Lung microvascular endothelial cell (primary cell): Measurements from ENCODE around the gene FAM200A. TPM values are rescaled to one million over a fixed set of nuclear protein-coding genes. Genes with fewer than 3 reads are reported as not detected.
"Not testable (repeated sequence)": the region's sequence is repeated elsewhere in the genome, so short reads cannot be mapped to it uniquely, and the experiment has no call there.

ENCODE experiments used
- DNase-seq, 2 donors: peaks; one replicate each; pipeline versions ENCODE4 v3.0.0 to v3.0.0-alpha.2; 2010; ENCODE audit warnings: low read depth in 2 of 2
- total RNA-seq: library from RNA; depleted of rRNA; stranded (reverse); fragments of >200 nt; gene quantifications from 2 replicates; pipeline ENCODE4 v1.2.1, GENCODE V29; 2014

The FAM200A gene
- total RNA-seq, 1 donor from 2014 or later: 3.8 TPM

DNA sequence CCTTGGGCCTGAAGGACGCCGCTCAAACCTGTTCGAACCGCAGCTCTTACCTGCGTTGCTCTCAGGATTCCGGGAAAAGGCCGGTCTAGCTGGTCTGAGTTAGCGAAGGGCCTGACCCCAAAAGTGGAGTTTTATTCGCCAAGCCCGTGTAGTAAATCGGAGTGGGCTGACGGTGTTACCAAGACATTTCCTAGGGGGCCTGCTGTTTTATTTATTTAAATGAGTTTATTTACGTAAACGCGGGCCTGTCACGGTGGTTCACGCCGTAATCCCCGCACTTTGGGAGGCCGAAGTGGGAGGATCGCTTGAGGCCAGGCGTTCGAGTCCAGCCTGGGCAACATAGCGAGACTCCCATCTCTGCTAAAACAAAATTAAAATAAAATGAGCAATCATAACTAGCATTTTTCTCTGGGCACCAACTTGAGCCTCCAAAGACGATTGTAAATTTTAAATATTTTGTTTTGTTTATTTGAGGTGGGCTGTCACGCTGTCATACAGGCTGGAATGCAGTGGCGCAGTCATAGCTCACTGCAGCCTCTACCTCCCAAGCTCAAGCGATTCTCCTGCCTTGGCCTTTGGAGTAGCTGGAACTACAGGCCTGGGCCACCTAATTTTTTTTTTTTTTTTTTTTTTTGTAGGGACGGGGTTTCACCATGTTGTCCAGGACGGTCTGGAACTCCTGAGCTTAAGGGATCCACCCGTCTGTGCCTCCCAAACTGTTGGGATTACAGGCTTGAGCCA is 7.4 kb upstream of the FAM200A start:
- peak in 1 of 2 donors; percentile 3 for DNase-seq

GRCh38 chr7:99558306-99559174 is 6.6 kb upstream of the FAM200A start, which contains the start of gene ZNF655:
ZNF655 (plus strand) TSS chr7:99558642; CDS start chr7:99560560, 1,918 bp downstream.
- DNase-seq: peak; percentile 41 to 55

DNA sequence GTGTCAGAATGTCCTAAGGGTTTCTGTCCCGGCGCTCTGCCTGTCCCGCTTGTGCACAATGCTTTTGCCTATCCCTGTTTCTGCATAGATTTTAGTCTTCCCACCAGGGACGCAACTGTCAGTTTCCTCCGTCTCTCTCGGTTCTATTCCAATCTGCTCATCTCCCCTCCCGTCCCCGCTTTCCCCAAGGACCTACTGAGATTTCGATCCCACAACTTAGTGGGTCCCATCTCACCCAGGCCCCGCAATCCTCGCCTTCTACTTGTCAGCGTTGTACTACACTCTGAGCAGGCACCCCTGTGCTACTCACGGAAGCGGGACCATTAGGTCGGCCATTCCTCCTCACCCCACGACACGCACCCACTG is 6.0 kb upstream of the FAM200A start:
- peak in 1 of 2 donors; percentile 6 for DNase-seq

GRCh38 chr7:99557196-99557607 is 5.3 kb upstream of the FAM200A start:
- DNase-seq: peak; percentile 12 to 43

- DNase-seq: no peak
Observed at GRCh38 chr7:99554939-99555338, 3.0 kb upstream of the FAM200A start.

DNA sequence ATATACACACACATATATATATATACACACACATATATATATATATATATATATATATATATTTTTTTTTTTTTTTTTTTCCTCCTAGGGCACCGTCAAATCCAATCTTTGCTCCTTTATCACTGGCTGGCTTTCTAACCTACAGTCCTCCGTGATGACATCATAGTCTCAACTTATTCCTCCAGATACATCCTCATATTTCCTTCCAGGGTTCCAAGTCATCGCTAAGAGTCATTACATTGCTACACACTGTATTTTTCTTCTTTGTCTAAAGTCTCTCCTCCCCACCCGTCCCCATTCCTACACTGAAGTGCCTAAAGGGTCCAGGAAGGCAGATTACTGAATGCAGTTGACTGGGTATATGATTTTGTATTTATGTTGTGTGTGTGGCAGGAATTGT is 1.1 kb upstream of the FAM200A start:
- DNase-seq: no peak

DNA sequence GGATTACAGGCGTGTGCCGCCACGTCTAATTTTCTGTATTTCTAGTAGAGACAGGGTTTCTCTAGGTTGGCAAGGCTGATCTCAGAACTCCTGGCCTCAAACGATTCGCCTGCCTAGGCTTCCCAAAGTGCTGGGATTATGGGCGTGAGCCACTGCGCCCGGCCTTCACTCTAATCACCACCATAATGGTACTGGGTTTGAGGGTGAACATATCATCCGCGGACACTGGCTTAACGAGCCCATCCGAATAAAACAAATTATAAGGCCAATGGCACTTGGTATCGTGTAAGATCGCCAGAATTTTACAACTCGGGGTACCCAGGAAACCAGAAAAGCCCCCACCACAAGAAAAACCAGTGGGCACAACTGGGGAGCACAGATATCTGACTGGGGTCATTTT is 580 bp downstream of the FAM200A start:
- peak; percentile 18 to 25 for DNase-seq

DNA sequence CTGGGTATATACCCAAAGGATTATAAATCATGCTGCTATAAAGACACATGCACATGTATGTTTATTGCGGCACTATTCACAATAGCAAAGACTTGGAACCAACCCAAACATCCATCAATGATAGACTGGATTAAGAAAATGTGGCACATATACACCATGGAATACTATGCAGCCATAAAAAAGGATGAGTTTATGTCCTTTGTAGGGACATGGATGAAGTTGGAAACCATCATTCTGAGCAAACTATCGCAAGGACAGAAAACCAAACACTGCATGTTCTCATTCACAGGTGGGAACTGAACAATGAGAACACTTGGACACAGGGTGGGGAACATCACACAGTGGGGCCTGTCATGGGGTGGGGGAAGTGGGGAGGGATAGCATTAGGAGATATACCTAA is 2.4 kb downstream of the FAM200A start:
- DNase-seq: not testable (repeated sequence)

DNA sequence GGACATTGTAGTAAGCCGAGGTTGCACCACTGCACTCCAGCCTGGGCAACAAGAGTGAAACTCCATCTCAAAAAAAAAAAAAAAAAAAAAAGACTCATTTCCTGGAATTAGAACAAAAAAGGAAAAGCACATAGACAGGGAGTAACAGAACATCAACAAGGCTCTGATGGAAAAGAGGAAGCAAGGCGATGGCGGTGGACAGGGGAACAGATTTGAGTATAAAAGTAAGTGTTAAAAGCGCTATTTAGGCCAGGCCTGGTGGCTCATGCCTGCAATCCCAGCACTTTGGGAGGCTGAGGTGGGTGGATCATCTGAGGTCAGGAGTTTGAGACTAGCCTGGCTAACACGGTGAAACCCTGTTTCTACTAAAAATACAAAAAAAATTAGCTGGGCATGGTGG is 6.6 kb downstream of the FAM200A start:
- not testable (repeated sequence) for DNase-seq

DNA sequence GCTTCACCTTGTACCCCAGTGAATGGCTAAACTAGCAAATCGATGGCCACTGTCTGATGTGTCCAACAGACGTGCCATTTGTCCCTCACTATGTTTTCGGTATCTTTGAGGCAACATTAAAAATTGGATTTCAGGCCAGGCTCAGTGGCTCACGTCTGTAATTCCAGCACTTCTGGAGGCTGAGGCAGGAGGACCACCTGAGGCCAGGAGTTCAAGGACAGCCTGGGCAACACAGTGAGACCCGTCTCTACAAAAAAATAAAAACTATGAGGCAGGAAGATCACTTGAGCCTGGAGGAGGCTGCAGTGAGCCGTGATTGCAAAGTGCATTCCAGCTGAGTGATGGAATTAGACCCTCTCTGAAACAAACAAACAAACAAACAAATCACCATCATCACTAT is 8.0 kb downstream of the FAM200A start:
- no peak for DNase-seq

DNA sequence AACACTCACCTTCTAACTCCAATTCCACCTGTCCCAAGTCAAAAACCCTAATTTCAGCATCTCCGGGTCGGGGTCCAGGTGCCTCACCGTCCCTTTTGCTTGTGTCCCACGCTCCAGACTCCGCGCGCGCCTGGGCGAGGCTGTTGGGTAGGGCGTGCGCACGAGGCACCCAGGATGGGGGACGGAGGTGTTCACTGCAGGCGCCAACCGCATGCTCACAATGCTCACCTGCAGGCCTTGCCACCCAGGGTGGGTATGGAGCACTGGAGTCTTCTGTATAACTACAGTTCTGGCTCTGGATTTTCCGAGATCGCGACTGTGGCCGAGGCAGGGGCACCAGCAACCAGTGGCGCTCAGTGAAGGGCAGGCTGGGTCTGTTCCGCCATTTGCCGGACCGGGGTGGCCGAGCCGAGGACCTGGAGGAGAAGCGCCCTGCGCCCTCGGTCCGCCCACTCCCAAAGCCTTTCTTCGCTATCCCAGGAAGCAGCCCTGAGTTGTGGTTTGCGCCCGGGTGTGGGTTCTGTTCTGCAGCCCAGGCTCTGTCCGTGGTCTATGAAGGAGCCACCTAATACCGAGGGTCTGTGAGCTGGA is 8.7 kb downstream of the FAM200A start:
- no peak for DNase-seq

GRCh38 chr7:99541212-99541611 is 10.7 kb downstream of the FAM200A start:
- DNase-seq: no peak

DNA sequence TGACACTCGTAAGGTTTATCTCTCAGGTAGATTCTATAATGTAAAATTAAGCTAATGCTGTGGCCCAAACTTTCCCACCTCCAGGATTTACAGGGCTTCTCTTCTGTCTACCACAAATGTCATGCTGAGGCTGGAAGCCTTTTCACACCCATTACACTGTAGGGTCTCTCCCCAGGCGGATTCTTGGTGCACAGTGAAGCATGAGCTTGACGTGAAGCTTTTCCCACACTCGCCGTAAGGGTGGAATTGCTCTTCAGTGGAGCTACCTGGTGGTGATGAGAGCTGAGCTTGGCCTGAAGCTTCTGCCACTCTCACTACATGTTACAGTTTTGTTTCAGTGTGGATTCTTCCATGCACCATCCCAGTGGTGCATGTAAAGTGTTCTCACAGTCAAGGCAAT is 11.4 kb downstream of the FAM200A start:
- no peak for DNase-seq

- no peak for DNase-seq
Observed at GRCh38 chr7:99539213-99539811, 12.6 kb downstream of the FAM200A start.

DNA sequence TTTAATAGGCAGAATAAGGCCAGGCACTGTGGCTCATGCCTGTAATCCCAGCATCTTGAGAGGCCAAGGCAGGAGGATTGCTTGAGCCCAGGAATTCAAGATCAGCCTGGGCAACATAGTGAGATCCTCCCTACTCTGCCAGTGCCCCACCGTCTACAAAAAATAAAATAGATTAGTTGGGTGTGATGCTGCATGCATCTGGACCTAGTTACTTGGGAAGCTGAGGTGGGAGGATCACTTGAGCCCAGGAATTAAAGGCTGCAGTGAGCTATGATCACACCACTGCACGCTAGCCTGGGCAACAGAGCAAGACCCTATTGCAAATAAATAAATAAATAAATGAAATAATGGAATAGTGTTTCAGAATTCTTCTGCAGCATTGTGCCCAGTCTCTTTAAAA is 16.2 kb downstream of the FAM200A start:
- DNase-seq: no peak

DNA sequence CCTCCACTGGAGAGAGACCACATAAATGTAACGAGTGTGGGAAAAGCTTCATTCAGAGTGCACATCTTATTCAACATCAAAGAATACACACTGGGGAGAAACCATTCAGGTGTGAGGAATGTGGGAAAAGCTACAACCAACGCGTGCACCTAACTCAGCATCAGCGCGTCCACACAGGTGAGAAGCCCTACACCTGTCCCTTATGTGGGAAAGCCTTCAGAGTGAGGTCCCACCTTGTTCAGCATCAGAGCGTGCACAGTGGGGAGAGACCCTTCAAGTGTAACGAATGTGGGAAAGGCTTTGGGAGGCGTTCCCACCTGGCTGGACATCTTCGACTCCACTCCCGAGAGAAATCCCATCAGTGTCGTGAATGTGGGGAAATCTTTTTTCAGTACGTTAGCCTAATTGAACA is 20.6 kb downstream of the FAM200A start:
- DNase-seq: peak; percentile 3

DNA sequence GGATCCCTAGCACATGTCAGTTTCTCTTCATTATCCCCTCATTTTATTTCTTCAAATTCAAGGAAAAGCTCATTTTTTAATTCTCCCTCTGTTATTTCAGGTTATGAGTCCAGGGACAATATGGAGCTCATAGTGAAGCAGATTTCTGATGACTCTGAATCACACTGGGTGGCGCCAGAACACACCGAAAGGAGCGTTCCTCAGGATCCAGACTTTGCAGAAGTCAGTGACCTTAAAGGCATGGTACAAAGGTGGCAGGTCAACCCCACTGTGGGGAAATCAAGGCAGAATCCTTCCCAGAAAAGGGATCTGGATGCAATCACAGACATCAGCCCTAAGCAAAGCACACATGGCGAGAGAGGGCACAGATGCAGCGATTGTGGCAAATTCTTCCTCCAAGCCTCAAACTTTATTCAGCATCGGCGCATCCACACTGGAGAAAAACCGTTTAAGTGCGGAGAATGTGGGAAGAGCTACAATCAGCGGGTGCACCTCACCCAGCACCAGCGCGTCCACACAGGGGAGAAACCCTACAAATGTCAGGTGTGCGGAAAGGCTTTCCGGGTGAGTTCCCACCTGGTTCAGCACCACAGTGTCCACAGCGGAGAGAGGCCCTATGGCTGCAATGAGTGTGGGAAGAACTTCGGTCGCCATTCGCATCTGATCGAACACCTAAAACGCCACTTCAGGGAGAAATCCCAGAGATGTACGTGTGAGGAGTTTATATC is 26.0 kb downstream of the FAM200A start:
- peak; percentile 25 to 27 for DNase-seq

- no peak for DNase-seq
Observed at GRCh38 chr7:99521399-99521798, 30.5 kb downstream of the FAM200A start.

DNA sequence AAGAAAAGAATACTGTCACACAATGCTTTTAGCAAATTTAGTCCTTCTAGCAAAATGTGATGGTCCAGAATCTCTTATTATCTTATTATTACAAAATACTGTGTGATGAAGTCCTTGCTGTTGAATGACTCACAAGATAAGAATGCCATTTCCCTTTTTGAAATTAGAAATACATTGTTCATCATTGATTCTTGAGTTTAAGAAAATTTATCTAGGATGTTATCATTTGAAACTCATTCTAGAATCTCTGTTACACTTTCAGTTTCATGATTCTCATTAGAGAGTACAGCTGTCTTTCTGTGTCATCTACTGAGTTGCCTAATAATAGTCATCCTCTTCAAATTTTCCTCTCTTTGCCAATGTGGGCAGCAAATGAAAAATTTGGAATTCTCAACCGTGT is 37.9 kb downstream of the FAM200A start:
- peak in 1 of 2 donors; percentile 41 for DNase-seq

DNA sequence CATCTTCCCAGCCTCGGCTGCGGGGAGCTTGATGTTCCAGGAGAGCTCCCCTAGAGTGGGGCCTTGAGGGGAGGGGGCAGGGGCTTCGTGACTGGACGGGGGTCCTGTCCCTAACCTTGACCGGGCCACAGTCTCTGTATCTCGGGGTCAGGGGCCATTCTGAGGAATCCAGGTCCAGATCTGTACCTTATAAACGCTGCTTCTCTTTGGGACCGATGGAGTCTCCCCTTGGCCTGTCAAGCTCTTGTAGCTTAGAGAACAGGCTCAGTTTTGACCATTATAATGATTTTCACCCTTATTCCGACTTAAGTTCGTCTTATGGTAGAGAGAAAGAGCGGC is 46.6 kb downstream of the FAM200A start:
- peak in 1 of 2 donors; percentile 22 for DNase-seq

DNA sequence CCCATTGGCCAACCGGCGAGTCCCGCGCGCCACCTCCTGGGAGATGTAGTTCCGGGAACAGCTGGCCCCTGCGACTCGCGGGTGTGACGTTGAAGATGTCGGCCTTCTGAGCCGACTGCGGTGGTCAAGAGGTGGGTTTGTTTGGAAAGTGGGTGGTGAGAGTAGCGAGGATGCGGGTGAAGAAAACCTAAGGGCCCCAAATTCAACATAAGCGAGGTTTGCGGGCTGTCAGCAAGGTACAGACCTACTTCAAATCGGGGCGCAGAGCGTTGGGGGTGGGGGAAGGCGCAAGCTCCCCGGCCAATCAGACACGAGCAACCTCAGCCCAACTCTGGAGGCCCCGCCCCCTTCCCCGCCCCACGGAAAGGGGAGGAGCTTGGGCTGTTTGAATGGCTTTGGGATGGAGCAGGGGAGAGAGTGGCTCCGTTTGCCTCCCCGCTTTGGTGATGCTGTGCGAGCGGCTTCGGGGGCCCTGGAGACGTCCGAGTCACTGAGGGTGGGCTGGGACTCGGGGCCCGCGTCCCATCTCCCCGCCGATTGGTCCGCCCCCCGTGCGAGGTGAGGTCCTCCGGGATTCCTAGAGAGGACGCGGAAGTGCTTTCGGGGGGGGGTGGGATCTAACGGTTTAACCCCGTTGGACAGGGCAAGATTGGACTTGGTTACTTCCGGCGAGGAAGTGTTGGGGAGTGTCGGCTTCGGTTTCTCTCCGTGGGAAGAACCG is 47.2 kb downstream of the FAM200A start, which contains the start of gene ZKSCAN5:
Gene ZKSCAN5, plus strand, starts transcription at position 60 of the 721 bp plus-strand sequence. CDS start 1,383 bp downstream, outside the sequence.
- peak; percentile 98 for DNase-seq
